Effector memory CD4-positive, alpha-beta T cell (primary cell): ENCODE data around the gene MYORG.

Experiments used
- DNase-seq, 3 donors: peaks; one replicate each; pipeline ENCODE4 v3.0.0-alpha.2; 2020
- H3K27ac ChIP-seq: 2 replicates; pipeline ENCODE4 v1.7.0; 2013; ENCODE audit warnings: mild to moderate bottlenecking, low read length, moderate library complexity; ENCODE audit not compliant: insufficient read depth, poor library complexity, severe bottlenecking
- H3K27me3 ChIP-seq: replicated peaks from 2 replicates; pipeline ENCODE4 v1.7.0; 2013; ENCODE audit warnings: mild to moderate bottlenecking, low read length; ENCODE audit not compliant: insufficient read depth, control insufficient read depth, poor library complexity, severe bottlenecking
- H3K36me3 ChIP-seq: 2 replicates; pipeline ENCODE4 v1.7.0; 2013; ENCODE audit warnings: mild to moderate bottlenecking, low read length, moderate library complexity; ENCODE audit not compliant: control insufficient read depth, insufficient read depth
- H3K4me1 ChIP-seq: 2 replicates; pipeline ENCODE4 v1.7.0; 2013; ENCODE audit warnings: low read length, mild to moderate bottlenecking; ENCODE audit not compliant: control insufficient read depth, insufficient read depth, poor library complexity, severe bottlenecking
- H3K4me3 ChIP-seq: 2 replicates; pipeline ENCODE4 v1.7.0; 2013; ENCODE audit warnings: low read length, low read depth, mild to moderate bottlenecking; ENCODE audit not compliant: insufficient read depth, poor library complexity, severe bottlenecking
- H3K9me3 ChIP-seq: 2 replicates; pipeline ENCODE4 v1.7.0; 2013; ENCODE audit warnings: mild to moderate bottlenecking, low read length, moderate library complexity; ENCODE audit not compliant: control insufficient read depth

Gene MYORG

GRCh38 chr9:34403554-34404380, 27.1 kb upstream of the MYORG start:
- peaks cover 10% of the 10 kb centered on the region for H3K36me3 ChIP-seq
- peak; percentile 17 to 51 (median 19) for DNase-seq
- no peak overlapping the region for H3K4me3 ChIP-seq
- no peaks in the 10 kb centered on the region for H3K4me1 ChIP-seq
- no peak overlapping the region for H3K27ac ChIP-seq
- H3K27me3 ChIP-seq, result no peaks in the 10 kb centered on the region
- H3K9me3 ChIP-seq, result no peaks in the 10 kb centered on the region

GRCh38 chr9:34400686-34401602, 24.2 kb upstream of the MYORG start:
- Histone ChIP-seq H3K4me1 (no peaks in the 10 kb centered on the region), H3K27me3 (no peaks in the 10 kb centered on the region), H3K27ac (no peak overlapping the region), H3K9me3 (no peaks in the 10 kb centered on the region), H3K36me3 (peaks cover 10% of the 10 kb centered on the region), H3K4me3 (no peak overlapping the region)
- DNase-seq, result no peak

DNA sequence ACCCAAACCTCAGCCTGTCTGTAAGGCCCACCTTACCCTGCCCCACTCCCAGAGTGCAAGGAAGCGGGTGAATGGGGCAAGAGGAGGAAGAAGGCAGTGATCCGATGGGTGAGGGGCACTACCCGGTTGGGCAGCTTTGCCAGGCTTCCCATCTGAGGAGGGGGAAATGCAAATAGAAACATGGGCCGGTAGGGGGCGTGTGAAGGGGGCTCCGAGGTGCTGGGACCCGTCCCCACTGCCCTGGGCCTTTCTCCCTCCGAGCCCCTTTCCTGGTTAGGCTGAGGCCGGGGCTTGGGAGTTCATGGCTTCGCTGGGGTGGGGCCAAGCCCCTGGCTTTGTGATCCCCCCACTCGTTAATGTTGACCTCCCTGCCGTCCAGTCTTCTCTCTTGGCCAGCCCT, 23.6 kb upstream of the MYORG start:
- H3K36me3 ChIP-seq, result peaks cover 10% of the 10 kb centered on the region

DNA sequence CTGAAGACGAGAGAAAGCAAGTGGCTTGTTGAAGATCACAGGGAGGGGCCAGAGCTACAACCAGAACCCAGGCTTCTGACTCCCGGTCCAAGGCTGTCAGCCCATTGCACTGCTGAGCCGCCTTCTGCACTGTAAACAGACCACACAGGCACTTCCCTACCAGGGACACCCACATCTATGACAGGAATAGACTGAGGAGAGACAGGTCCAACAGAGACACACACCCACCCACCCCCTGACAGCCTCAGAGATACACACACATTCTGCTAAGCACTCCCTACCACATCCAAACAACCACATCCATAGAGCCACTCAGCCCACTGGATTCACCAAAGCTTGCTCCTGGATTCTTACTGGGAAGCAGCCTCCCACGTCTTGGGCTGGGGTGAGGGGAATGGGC, 23.0 kb upstream of the MYORG start:
- H3K27me3 ChIP-seq, result no peaks in the 10 kb centered on the region
- no peaks in the 10 kb centered on the region for H3K9me3 ChIP-seq
- H3K4me1 ChIP-seq, result no peaks in the 10 kb centered on the region
- no peak for DNase-seq
- H3K27ac ChIP-seq, result no peak overlapping the region
- peaks cover 10% of the 10 kb centered on the region for H3K36me3 ChIP-seq
- H3K4me3 ChIP-seq, result no peak overlapping the region

More for the DNA sequence above, 23.6 kb upstream of the MYORG start:
- Histone ChIP-seq H3K4me3 (no peak overlapping the region), H3K9me3 (no peaks in the 10 kb centered on the region), H3K27ac (no peak overlapping the region), H3K27me3 (no peaks in the 10 kb centered on the region), H3K4me1 (no peaks in the 10 kb centered on the region)
- DNase-seq, result no peak

GRCh38 chr9:34398875-34399274, 22.2 kb upstream of the MYORG start:
- Histone ChIP-seq H3K4me1 (no peaks in the 10 kb centered on the region), H3K36me3 (peaks cover 10% of the 10 kb centered on the region), H3K4me3 (no peak overlapping the region), H3K27ac (no peak overlapping the region), H3K27me3 (no peaks in the 10 kb centered on the region), H3K9me3 (no peaks in the 10 kb centered on the region)
- DNase-seq, result no peak

GRCh38 chr9:34396276-34397214, 19.8 kb upstream of the MYORG start:
- H3K4me3 ChIP-seq, result no peak overlapping the region
- no peak overlapping the region for H3K27ac ChIP-seq
- no peaks in the 10 kb centered on the region for H3K36me3 ChIP-seq
- no peaks in the 10 kb centered on the region for H3K4me1 ChIP-seq
- H3K9me3 ChIP-seq, result no peaks in the 10 kb centered on the region
- H3K27me3 ChIP-seq, result no peaks in the 10 kb centered on the region
- DNase-seq, result no peak

DNA sequence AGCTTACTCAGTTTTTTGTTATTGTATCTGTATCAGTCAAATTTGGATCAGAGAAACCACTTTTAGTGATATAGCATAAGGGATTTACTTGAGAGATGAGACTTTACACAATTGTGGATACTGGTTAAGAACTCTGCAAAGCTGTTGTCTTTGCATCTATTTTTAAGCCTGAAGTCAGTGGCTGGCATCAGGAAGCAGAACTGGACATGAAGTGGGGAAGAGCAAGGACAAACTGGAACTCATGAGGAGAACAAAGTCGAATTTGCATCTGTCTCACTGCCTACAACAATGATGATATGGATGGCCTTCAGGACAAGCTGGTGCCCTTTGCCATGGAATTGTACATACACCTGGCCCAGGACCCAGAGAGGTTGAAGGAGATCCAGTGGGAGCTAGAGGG, 15.8 kb upstream of the MYORG start:
- no peak overlapping the region for H3K4me3 ChIP-seq
- H3K36me3 ChIP-seq, result no peaks in the 10 kb centered on the region
- no peak overlapping the region for H3K27ac ChIP-seq
- no peak for DNase-seq
- no peaks in the 10 kb centered on the region for H3K4me1 ChIP-seq
- H3K27me3 ChIP-seq, result no peaks in the 10 kb centered on the region
- no peaks in the 10 kb centered on the region for H3K9me3 ChIP-seq

GRCh38 chr9:34387239-34387638, 10.5 kb upstream of the MYORG start:
- Histone ChIP-seq H3K4me3 (no peak overlapping the region), H3K36me3 (no peaks in the 10 kb centered on the region), H3K27ac (no peak overlapping the region), H3K4me1 (no peaks in the 10 kb centered on the region), H3K9me3 (no peaks in the 10 kb centered on the region), H3K27me3 (no peaks in the 10 kb centered on the region)
- DNase-seq, result no peak

DNA sequence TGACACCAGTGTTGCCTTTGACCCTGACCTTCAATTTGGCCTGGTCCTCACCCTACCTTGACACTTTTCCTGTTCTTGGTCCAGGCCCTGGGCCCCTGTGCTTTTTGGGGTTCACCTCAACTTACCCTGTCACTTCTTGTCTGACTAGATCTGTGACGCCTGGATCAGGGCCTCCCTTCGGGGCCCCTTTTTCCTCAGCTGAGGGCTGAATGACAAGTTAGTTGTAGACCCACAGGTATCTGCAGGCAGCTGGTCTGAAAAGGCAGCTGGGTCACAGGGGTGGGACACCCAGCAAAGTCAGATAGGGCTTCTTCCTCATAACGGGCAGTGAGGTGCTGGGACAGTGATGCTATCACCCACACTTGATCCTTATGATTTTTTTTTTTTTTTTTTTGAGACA, 10.0 kb upstream of the MYORG start:
- H3K36me3 ChIP-seq, result no peaks in the 10 kb centered on the region
- no peak overlapping the region for H3K4me3 ChIP-seq
- no peak for DNase-seq
- H3K4me1 ChIP-seq, result no peaks in the 10 kb centered on the region
- no peaks in the 10 kb centered on the region for H3K27me3 ChIP-seq
- H3K27ac ChIP-seq, result no peak overlapping the region
- no peaks in the 10 kb centered on the region for H3K9me3 ChIP-seq
